SK-N-SH (cell line): Measurements from ENCODE around the gene SIL1. TPM values are rescaled to one million over a fixed set of nuclear protein-coding genes. Genes with fewer than 3 reads are reported as not detected.

Experiments used
- CTCF ChIA-PET: fragments of 300-600, 350-600 bp; formaldehyde crosslinking; extraction: SDS; loops from one replicate; lab custom pipeline; 2021; lab: Yijun Ruan, JAX
- POLR2A ChIA-PET: fragments of 350-600 bp; sonication (Branson Sonifier 250); formaldehyde crosslinking; extraction: SDS; loops from one replicate; lab custom pipeline; 2020; ENCODE audit warnings: antibody characterized with exemption, inconsistent platforms; lab: Yijun Ruan, JAX
- DNase-seq: peaks from one replicate; pipeline ENCODE4 v3.0.0; 2012
- H2AFZ ChIP-seq: fragments of 200-600 bp; sonication (generic); 2 replicates; pipeline ENCODE4 v1.8.1; 2016; ENCODE audit warnings: antibody characterized with exemption, mild to moderate bottlenecking, low read depth
- H3F3A ChIP-seq: fragments of 200-600 bp; sonication (generic); replicated peaks from 2 replicates; pipeline ENCODE3; 2016; ENCODE audit warnings: antibody characterized with exemption, mild to moderate bottlenecking; ENCODE audit not compliant: insufficient read depth
- H3K27ac ChIP-seq, 2 experiments: fragments of 200-500 bp in 1 of 2; fragments of 200-600 bp in 1 of 2; sonication (Bioruptor generic) in 1 of 2; sonication (generic), shearing (Covaris generic) in 1 of 2; 2 replicates each; pipeline versions ENCODE4 v1.5.1 to v1.6.1; 2014 to 2016; ENCODE audit warnings: low read depth in 2 of 2, inconsistent platforms in 1 of 2, low read length in 1 of 2, mild to moderate bottlenecking in 1 of 2, mixed read lengths in 1 of 2
- H3K27me3 ChIP-seq: fragments of 200-600 bp; sonication (generic), shearing (Covaris generic); 2 replicates; pipeline ENCODE4 v1.6.1; 2016; ENCODE audit warnings: mixed run types; ENCODE audit not compliant: insufficient read depth
- H3K36me3 ChIP-seq, 2 experiments: fragments of 200-500 bp in 1 of 2; fragments of 200-600 bp in 1 of 2; sonication (Bioruptor generic) in 1 of 2; sonication (generic) in 1 of 2; replicated peaks in 1 of 2; 2 replicates each; pipeline versions ENCODE3 to v1.5.1; 2014 to 2016; ENCODE audit warnings: low read length in 1 of 2, mild to moderate bottlenecking in 1 of 2; ENCODE audit not compliant: insufficient read depth in 2 of 2, control insufficient read depth in 1 of 2
- H3K4me1 ChIP-seq, 2 experiments: fragments of 200-500 bp in 1 of 2; fragments of 200-600 bp in 1 of 2; sonication (Bioruptor generic) in 1 of 2; sonication (generic), shearing (Covaris generic) in 1 of 2; 2 replicates each; pipeline versions ENCODE4 v1.5.1 to v1.6.1; 2014 to 2016; ENCODE audit warnings: low read depth in 1 of 2, low read length in 1 of 2, mixed run types in 1 of 2; ENCODE audit not compliant: insufficient read depth in 2 of 2, control insufficient read depth in 1 of 2
- H3K4me2 ChIP-seq: fragments of 200-600 bp; sonication (generic), shearing (Covaris generic); 2 replicates; pipeline ENCODE4 v1.6.1; 2017; ENCODE audit warnings: mixed run types
- H3K4me3 ChIP-seq, 2 experiments: fragments of 200-500 bp in 1 of 2; fragments of 200-600 bp in 1 of 2; sonication (Bioruptor generic) in 1 of 2; sonication (generic), shearing (Covaris generic) in 1 of 2; 2 replicates each; pipeline versions ENCODE4 v1.5.1 to v1.8.1; 2014 to 2016; ENCODE audit warnings: low read depth in 2 of 2, inconsistent platforms in 1 of 2, low read length in 1 of 2, mild to moderate bottlenecking in 1 of 2, mixed read lengths in 1 of 2, moderate library complexity in 1 of 2
- H3K79me2 ChIP-seq: fragments of 200-600 bp; sonication (generic); 2 replicates; pipeline ENCODE4 v1.8.1; 2017; ENCODE audit warnings: mild to moderate bottlenecking; ENCODE audit not compliant: insufficient read depth
- H3K9ac ChIP-seq: fragments of 200-600 bp; sonication (generic); 2 replicates; pipeline ENCODE4 v1.6.1; 2017; ENCODE audit warnings: mixed run types
- H3K9me2 ChIP-seq: fragments of 200-600 bp; sonication (generic); 2 replicates; pipeline ENCODE4 v1.6.1; 2017; ENCODE audit warnings: mixed run types
- H3K9me3 ChIP-seq: fragments of 200-600 bp; sonication (generic); 2 replicates; pipeline ENCODE4 v1.6.1; 2017; ENCODE audit warnings: mixed run types, mild to moderate bottlenecking, moderate library complexity
- H4K20me1 ChIP-seq: fragments of 200-600 bp; sonication (generic); 2 replicates; pipeline ENCODE4 v1.6.1; 2017; ENCODE audit warnings: mild to moderate bottlenecking, mixed run types; ENCODE audit not compliant: insufficient read depth
- EP300 ChIP-seq, 2 experiments: IDR thresholded peaks; 2 replicates each; pipeline versions ENCODE4 v1.4.0 to v1.6.1; 2012; ENCODE audit warnings: borderline replicate concordance in 1 of 2, low read depth in 1 of 2, low read length in 1 of 2
- EZH2phosphoT487 ChIP-seq: fragments of 200-600 bp; sonication (generic); IDR thresholded peaks from 2 replicates; pipeline ENCODE4 v1.6.1; 2017; ENCODE audit warnings: low read depth, mixed run types, mild to moderate bottlenecking, antibody characterized with exemption, moderate library complexity, borderline replicate concordance
- FOXJ3 ChIP-seq: sonication (generic); formaldehyde crosslinking; IDR thresholded peaks from 2 replicates; pipeline ENCODE4 v1.5.1; 2020; ENCODE audit warnings: mild to moderate bottlenecking, missing genetic modification reagents
- GABPA ChIP-seq: IDR thresholded peaks from 2 replicates; pipeline ENCODE4 v1.4.0; 2012; ENCODE audit warnings: low read depth, mild to moderate bottlenecking
- GATA2 ChIP-seq: sonication (generic); formaldehyde crosslinking; IDR thresholded peaks from 2 replicates; pipeline ENCODE4 v1.5.0; 2020; ENCODE audit warnings: mild to moderate bottlenecking, missing genetic modification reagents
- IRF3 ChIP-seq: fragments of 150-350 bp; IDR thresholded peaks from 2 replicates; pipeline ENCODE4 v1.6.1; 2016; ENCODE audit warnings: mild to moderate bottlenecking, low read depth, low read length
- JUND ChIP-seq: IDR thresholded peaks from 2 replicates; pipeline ENCODE4 v1.4.0; 2012
- MAX ChIP-seq: IDR thresholded peaks from 2 replicates; pipeline ENCODE4 v1.4.0; 2012; ENCODE audit warnings: low read depth
- MXI1 ChIP-seq: IDR thresholded peaks from 2 replicates; pipeline ENCODE4 v1.6.1; 2012; ENCODE audit warnings: mild to moderate bottlenecking, low read depth, low read length, improper control_type of control experiment
- NFIC ChIP-seq: IDR thresholded peaks from 2 replicates; pipeline ENCODE4 v1.4.0; 2012; ENCODE audit warnings: borderline replicate concordance
- PBX3 ChIP-seq: IDR thresholded peaks from 2 replicates; pipeline ENCODE4; 2012
- POLR2AphosphoS5 ChIP-seq: IDR thresholded peaks from 2 replicates; pipeline ENCODE4 v1.6.1; 2012; ENCODE audit warnings: low read depth, low read length
- RAD21 ChIP-seq: IDR thresholded peaks from 2 replicates; pipeline ENCODE4 v1.6.1; 2012; ENCODE audit warnings: mild to moderate bottlenecking, low read length
- RCOR1 ChIP-seq: fragments of 150-350 bp; IDR thresholded peaks from 2 replicates; pipeline ENCODE4 v1.6.1; 2017; ENCODE audit warnings: antibody characterized with exemption, low read length
- REST ChIP-seq: IDR thresholded peaks from 2 replicates; pipeline ENCODE4 v1.6.1; 2012; ENCODE audit warnings: mild to moderate bottlenecking, low read depth, low read length, moderate library complexity
- RXRA ChIP-seq: IDR thresholded peaks from 2 replicates; pipeline ENCODE4 v1.4.0; 2012; ENCODE audit warnings: low read depth, mild to moderate bottlenecking, borderline replicate concordance
- SIN3A ChIP-seq: IDR thresholded peaks from 2 replicates; pipeline ENCODE4 v1.6.1; 2012; ENCODE audit warnings: low read depth, mild to moderate bottlenecking, low read length, moderate library complexity, borderline replicate concordance
- SMC3 ChIP-seq: IDR thresholded peaks from 2 replicates; pipeline ENCODE4 v1.6.1; 2012; ENCODE audit warnings: low read depth, low read length, improper control_type of control experiment
- TAF1 ChIP-seq: IDR thresholded peaks from 2 replicates; pipeline ENCODE4 v1.6.1; 2012; ENCODE audit warnings: low read depth, mild to moderate bottlenecking, low read length, moderate library complexity, borderline replicate concordance
- TCF12 ChIP-seq: IDR thresholded peaks from 2 replicates; pipeline ENCODE4 v1.4.0; 2012
- WGBS: methylation state at CpG from one replicate; pipeline ENCODE4 v1.1.6; 2017; ENCODE audit warnings: low lambda C conversion rate; 5-methylcytosine and 5-hydroxymethylcytosine counted together
- polyA plus RNA-seq, 3 experiments: library from polyadenylated mRNA; depleted of rRNA; stranded (reverse); fragments of >200 nt; gene quantifications; 2 replicates each; pipeline ENCODE4 v1.2.3, GENCODE V29; 2012

Gene SIL1
- polyA plus RNA-seq, 1 of the 3 experiments (the other 2 are of a cell fraction): 25.9 TPM

- DNase-seq: no peak
- Histone ChIP-seq H3K27ac (no peak overlapping the region), H4K20me1 (peaks cover 29% of the 10 kb centered on the region), H3K9me2 (no peaks in the 10 kb centered on the region), H3F3A (peaks cover 17% of the 10 kb centered on the region), H3K79me2 (peaks cover 47% of the 10 kb centered on the region), H2AFZ (no peak overlapping the region), H3K4me2 (no peak overlapping the region), H3K4me1 (peaks cover 3 to 6% of the 10 kb centered on the region in 2 experiments; a peak in 2 of 4 replicates), H3K9me3 (no peaks in the 10 kb centered on the region), H3K27me3 (no peaks in the 10 kb centered on the region), H3K4me3 (no peak overlapping the region), H3K9ac (no peak overlapping the region), H3K36me3 (peaks cover 12 to 64% of the 10 kb centered on the region in 2 experiments)
- CTCF ChIA-PET: interaction anchor here (1.0 kb wide), 1 partner anchor 96 kb away, joined by 4 read pairs; no protein-coding TSS in a partner anchor
- TF ChIP-seq POLR2AphosphoS5: no peak
- TF ChIP-seq RXRA: no peak
- no peak for TF ChIP-seq IRF3
- TF ChIP-seq MXI1: no peak
- TF ChIP-seq RAD21: no peak
- no peak for TF ChIP-seq EP300 (IDR thresholded peaks at IDR 0.05; ENCODE audit: borderline replicate concordance in 1 of 2, low read depth in 1 of 2, low read length in 1 of 2)
- TF ChIP-seq PBX3: no peak
- TF ChIP-seq SIN3A: no peak
- TF ChIP-seq RCOR1: no peak
- TF ChIP-seq NFIC: no peak
- TF ChIP-seq TAF1: no peak
- TF ChIP-seq TCF12: no peak
- TF ChIP-seq GATA2 (CRISPR knock-in tag): no peak
- TF ChIP-seq MAX: no peak
- POLR2A ChIA-PET: no interaction called here
- 99% methylated on average over 8 of the region's 8 CpGs for WGBS
Observed at GRCh38 chr5:138920181-138920580, 278.0 kb downstream of the SIL1 start.

- Histone ChIP-seq H3K9me2 (no peaks in the 10 kb centered on the region), H3K27ac (no peak overlapping the region), H3K4me2 (no peak overlapping the region), H3K79me2 (peaks cover 43% of the 10 kb centered on the region), H3K9ac (no peak overlapping the region), H2AFZ (no peak overlapping the region), H3K4me1 (peaks cover 3 to 6% of the 10 kb centered on the region in 2 experiments; a peak in 2 of 4 replicates), H3F3A (peaks cover 17% of the 10 kb centered on the region), H4K20me1 (peaks cover 30% of the 10 kb centered on the region), H3K9me3 (no peaks in the 10 kb centered on the region), H3K27me3 (no peaks in the 10 kb centered on the region), H3K4me3 (no peak overlapping the region), H3K36me3 (peaks cover 2 to 62% of the 10 kb centered on the region in 2 experiments)
- 75% methylated on average over 4 of the region's 4 CpGs for WGBS
- TF ChIP-seq REST: no peak
- TF ChIP-seq POLR2AphosphoS5: no peak
- TF ChIP-seq RCOR1: no peak
- no peak for TF ChIP-seq IRF3
- TF ChIP-seq GABPA: no peak
- TF ChIP-seq FOXJ3 (CRISPR knock-in tag): no peak
- no peak for TF ChIP-seq SMC3
- TF ChIP-seq EZH2phosphoT487: no peak
- no peak for TF ChIP-seq RAD21
- TF ChIP-seq GATA2 (CRISPR knock-in tag): no peak
- no peak for TF ChIP-seq JUND
- TF ChIP-seq NFIC: no peak
- POLR2A ChIA-PET: no interaction called here
- DNase-seq: no peak
- CTCF ChIA-PET: no interaction called here
Observed at GRCh38 chr5:138918686-138919085, 279.5 kb downstream of the SIL1 start.
